MG63 (cell line): ENCODE measurements around the gene ITPR1. TPM values are rescaled to one million over a fixed set of nuclear protein-coding genes. Genes with fewer than 3 reads are reported as not detected.

Experiments used
- DNase-seq: peaks from one replicate; pipeline ENCODE4 v3.0.0-alpha.2; 2020
- H3K27me3 ChIP-seq: fragments of 250-450 bp; sonication (Bioruptor Pico); 2 replicates; pipeline ENCODE4 v1.5.1; 2020; ENCODE audit warnings: mild to moderate bottlenecking, moderate library complexity
- H3K36me3 ChIP-seq: fragments of 250-450 bp; sonication (Bioruptor Pico); 2 replicates; pipeline ENCODE4 v1.5.1; 2020; ENCODE audit warnings: mild to moderate bottlenecking, moderate library complexity
- H3K4me3 ChIP-seq: fragments of 250-450 bp; sonication (Bioruptor Pico); 2 replicates; pipeline ENCODE4 v1.5.1; 2020; ENCODE audit warnings: mild to moderate bottlenecking, moderate library complexity
- H3K9me3 ChIP-seq: fragments of 250-450 bp; sonication (Bioruptor Pico); 2 replicates; pipeline ENCODE4 v1.5.1; 2020; ENCODE audit warnings: mild to moderate bottlenecking, moderate library complexity
- total RNA-seq: library from RNA; depleted of rRNA; stranded (reverse); fragments of >200 nt; shearing (Covaris generic); gene quantifications from 2 replicates; pipeline ENCODE4 v1.2.3, GENCODE V29; 2014; ENCODE audit warnings: low replicate concordance

Gene ITPR1
- total RNA-seq, 1 experiment from 2014 or later: 1.7 TPM

GRCh38 chr3:4472766-4473165 is 20.4 kb upstream of the ITPR1 start:
- no peak overlapping the region for H3K4me3 ChIP-seq
- no peaks in the 10 kb centered on the region for H3K36me3 ChIP-seq
- no peaks in the 10 kb centered on the region for H3K27me3 ChIP-seq
- H3K9me3 ChIP-seq: no peaks in the 10 kb centered on the region
- DNase-seq: no peak

GRCh38 chr3:4474683-4475490 is 18.3 kb upstream of the ITPR1 start:
- no peaks in the 10 kb centered on the region for H3K27me3 ChIP-seq
- no peaks in the 10 kb centered on the region for H3K9me3 ChIP-seq
- DNase-seq: peak; percentile 48
- H3K36me3 ChIP-seq: no peaks in the 10 kb centered on the region
- H3K4me3 ChIP-seq: no peak overlapping the region

- H3K4me3 ChIP-seq: no peak overlapping the region
- H3K9me3 ChIP-seq: no peaks in the 10 kb centered on the region
- DNase-seq: no peak
- no peaks in the 10 kb centered on the region for H3K27me3 ChIP-seq
- no peaks in the 10 kb centered on the region for H3K36me3 ChIP-seq
Observed at GRCh38 chr3:4475804-4476203, 17.3 kb upstream of the ITPR1 start.

- H3K27me3 ChIP-seq: no peaks in the 10 kb centered on the region
- no peak for DNase-seq
- no peaks in the 10 kb centered on the region for H3K9me3 ChIP-seq
- no peaks in the 10 kb centered on the region for H3K36me3 ChIP-seq
- no peak overlapping the region for H3K4me3 ChIP-seq
Observed at GRCh38 chr3:4476496-4476895, 16.7 kb upstream of the ITPR1 start.

GRCh38 chr3:4478261-4478660 is 14.9 kb upstream of the ITPR1 start:
- Histone ChIP-seq H3K27me3 (no peaks in the 10 kb centered on the region), H3K4me3 (no peak overlapping the region), H3K36me3 (no peaks in the 10 kb centered on the region), H3K9me3 (no peaks in the 10 kb centered on the region)
- no peak for DNase-seq

GRCh38 chr3:4491855-4492207 is 1.3 kb upstream of the ITPR1 start:
- Histone ChIP-seq H3K27me3 (no peaks in the 10 kb centered on the region), H3K4me3 (peak overlapping the region; percentile 72), H3K9me3 (no peaks in the 10 kb centered on the region), H3K36me3 (no peaks in the 10 kb centered on the region)
- DNase-seq: no peak

GRCh38 chr3:4492208-4493013 is 737 bp upstream of the ITPR1 start:
- no peaks in the 10 kb centered on the region for H3K9me3 ChIP-seq
- H3K4me3 ChIP-seq: peak overlapping the region; percentile 72
- no peaks in the 10 kb centered on the region for H3K27me3 ChIP-seq
- H3K36me3 ChIP-seq: no peaks in the 10 kb centered on the region
- DNase-seq: peak; percentile 52

- no peaks in the 10 kb centered on the region for H3K9me3 ChIP-seq
- peak; percentile 1 for DNase-seq
- peak overlapping the region; percentile 72 for H3K4me3 ChIP-seq
- H3K27me3 ChIP-seq: no peaks in the 10 kb centered on the region
- no peaks in the 10 kb centered on the region for H3K36me3 ChIP-seq
Observed at GRCh38 chr3:4493941-4494894, 1.1 kb downstream of the ITPR1 start.

GRCh38 chr3:4494895-4495264 is 1.7 kb downstream of the ITPR1 start:
- H3K36me3 ChIP-seq: no peaks in the 10 kb centered on the region
- no peak overlapping the region for H3K4me3 ChIP-seq
- no peaks in the 10 kb centered on the region for H3K27me3 ChIP-seq
- DNase-seq: no peak
- H3K9me3 ChIP-seq: no peaks in the 10 kb centered on the region

- Histone ChIP-seq H3K4me3 (no peak overlapping the region), H3K36me3 (no peaks in the 10 kb centered on the region), H3K27me3 (no peaks in the 10 kb centered on the region), H3K9me3 (no peaks in the 10 kb centered on the region)
- DNase-seq: no peak
Observed at GRCh38 chr3:4495294-4496086, 2.3 kb downstream of the ITPR1 start.

- no peaks in the 10 kb centered on the region for H3K27me3 ChIP-seq
- no peaks in the 10 kb centered on the region for H3K36me3 ChIP-seq
- H3K4me3 ChIP-seq: no peak overlapping the region
- no peaks in the 10 kb centered on the region for H3K9me3 ChIP-seq
- DNase-seq: no peak
Observed at GRCh38 chr3:4496087-4496452, 2.9 kb downstream of the ITPR1 start.

- H3K27me3 ChIP-seq: no peaks in the 10 kb centered on the region
- no peak for DNase-seq
- no peak overlapping the region for H3K4me3 ChIP-seq
- no peaks in the 10 kb centered on the region for H3K9me3 ChIP-seq
- no peaks in the 10 kb centered on the region for H3K36me3 ChIP-seq
Observed at GRCh38 chr3:4497005-4497692, 4.0 kb downstream of the ITPR1 start.

GRCh38 chr3:4497843-4498324 is 4.7 kb downstream of the ITPR1 start:
- no peaks in the 10 kb centered on the region for H3K9me3 ChIP-seq
- no peaks in the 10 kb centered on the region for H3K27me3 ChIP-seq
- DNase-seq: no peak
- H3K36me3 ChIP-seq: no peaks in the 10 kb centered on the region
- no peak overlapping the region for H3K4me3 ChIP-seq

- Histone ChIP-seq H3K27me3 (no peaks in the 10 kb centered on the region), H3K36me3 (no peaks in the 10 kb centered on the region)
Observed at GRCh38 chr3:4498446-4498845, 5.3 kb downstream of the ITPR1 start.

GRCh38 chr3:4501437-4501836 is 8.3 kb downstream of the ITPR1 start:
- no peaks in the 10 kb centered on the region for H3K36me3 ChIP-seq
- H3K9me3 ChIP-seq: no peaks in the 10 kb centered on the region
- no peak for DNase-seq
- H3K4me3 ChIP-seq: no peak overlapping the region
- H3K27me3 ChIP-seq: no peaks in the 10 kb centered on the region

More at GRCh38 chr3:4498446-4498845, 5.3 kb downstream of the ITPR1 start:
- no peaks in the 10 kb centered on the region for H3K9me3 ChIP-seq
- DNase-seq: no peak
- H3K4me3 ChIP-seq: no peak overlapping the region

GRCh38 chr3:4501927-4502326 is 8.8 kb downstream of the ITPR1 start:
- Histone ChIP-seq H3K27me3 (no peaks in the 10 kb centered on the region), H3K4me3 (no peak overlapping the region), H3K36me3 (no peaks in the 10 kb centered on the region), H3K9me3 (no peaks in the 10 kb centered on the region)
- DNase-seq: no peak
